ENCODE measurements around the gene CPLANE1.

- no peak for TF ChIP-seq CTCF (optimal IDR thresholded peaks at IDR 0.05 in 1 of 3, IDR thresholded peaks at IDR 0.05 in 1 of 3, conservative IDR thresholded peaks at IDR 0.05 in 1 of 3; ENCODE audit: extremely low read depth in 1 of 3, insufficient read depth in 2 of 3, low read length in 3 of 3)
- TF ChIP-seq EZH2 (IDR thresholded peaks at IDR 0.05; ENCODE audit: low read length), result no peak
Observed at GRCh38 chr5:37111426-37112382, 137.5 kb downstream of the CPLANE1 start.
